HEK293T (cell line): ENCODE measurements around the gene GRAMD2B.

Source experiments
- ARNT ChIP-seq: fragments of 450-650 bp; IDR thresholded peaks from 2 replicates; pipeline ENCODE4 v1.6.1; 2017; ENCODE audit warnings: mild to moderate bottlenecking
- BHLHE40 ChIP-seq: fragments of 450-650 bp; IDR thresholded peaks from 2 replicates; pipeline ENCODE4 v1.6.1; 2016; ENCODE audit warnings: mild to moderate bottlenecking, moderate library complexity, borderline replicate concordance
- ELF4 ChIP-seq: fragments of 450-650 bp; IDR thresholded peaks from 2 replicates; pipeline ENCODE4 v1.6.1; 2017; ENCODE audit warnings: antibody characterized with exemption
- NFRKB ChIP-seq: fragments of 450-650 bp; IDR thresholded peaks from 2 replicates; pipeline ENCODE4 v1.6.1; 2016; ENCODE audit warnings: mild to moderate bottlenecking, moderate library complexity
- SP1 ChIP-seq: fragments of 450-650 bp; IDR thresholded peaks from 2 replicates; pipeline ENCODE4 v1.6.1; 2017
- SUZ12 ChIP-seq: fragments of 450-650 bp; IDR thresholded peaks from 2 replicates; pipeline ENCODE4 v1.6.1; 2016; ENCODE audit warnings: mild to moderate bottlenecking
- ZNF384 ChIP-seq: fragments of 450-650 bp; IDR thresholded peaks from 2 replicates; pipeline ENCODE4 v1.6.1; 2016

DNA sequence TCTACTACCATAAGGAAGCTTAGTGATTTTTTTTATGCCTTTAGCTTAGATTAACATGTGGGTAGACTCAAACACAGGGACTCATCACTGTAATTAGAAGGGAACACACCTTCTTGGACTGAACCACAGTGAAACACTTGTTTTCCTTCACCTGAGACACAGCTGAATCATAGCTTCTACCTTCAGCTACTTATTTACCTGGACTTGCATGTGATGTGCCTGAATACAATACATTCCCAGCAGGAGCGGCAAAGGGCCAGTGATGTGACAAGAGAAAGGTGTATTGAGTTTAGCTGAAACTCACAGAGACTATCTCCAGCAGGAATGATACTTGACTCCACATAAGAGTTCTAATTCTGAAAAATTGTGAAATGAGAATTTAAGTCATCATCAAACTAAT is 37.8 kb downstream of the GRAMD2B start:
- TF ChIP-seq ARNT: no peak
- TF ChIP-seq SUZ12: no peak
- TF ChIP-seq BHLHE40: no peak
- no peak for TF ChIP-seq SP1
- no peak for TF ChIP-seq ZNF384
- no peak for TF ChIP-seq ELF4
- no peak for TF ChIP-seq NFRKB
